ENCODE measurements around the gene TNFAIP8L1.

TNFAIP8L1 gene

GRCh38 chr19:4682417-4683200, 43.3 kb downstream of the TNFAIP8L1 start:
- DNase-seq: no peak

GRCh38 chr19:4684312-4685095, 45.2 kb downstream of the TNFAIP8L1 start:
- no peak for DNase-seq

GRCh38 chr19:4686700-4687099, 47.4 kb downstream of the TNFAIP8L1 start:
- no peak for DNase-seq

GRCh38 chr19:4687396-4687795, 48.1 kb downstream of the TNFAIP8L1 start:
- no peak for DNase-seq

- DNase-seq: no peak
Measured at GRCh38 chr19:4688587-4688986, 49.3 kb downstream of the TNFAIP8L1 start.

- DNase-seq: no peak
Measured at GRCh38 chr19:4689403-4689802, 50.1 kb downstream of the TNFAIP8L1 start.

- DNase-seq: no peak
Measured at GRCh38 chr19:4690361-4690760, 51.0 kb downstream of the TNFAIP8L1 start.

- DNase-seq: no peak
Measured at GRCh38 chr19:4691373-4691772, 52.1 kb downstream of the TNFAIP8L1 start.

GRCh38 chr19:4692251-4693077, 53.1 kb downstream of the TNFAIP8L1 start:
- no peak for DNase-seq

- DNase-seq: no peak
Measured at GRCh38 chr19:4693078-4693350, 53.7 kb downstream of the TNFAIP8L1 start.

- DNase-seq: peak; percentile 86
Measured at GRCh38 chr19:4693471-4694121, 54.3 kb downstream of the TNFAIP8L1 start.

- peak; percentile 98 for DNase-seq
Measured at GRCh38 chr19:4694211-4694987, 55.1 kb downstream of the TNFAIP8L1 start.

GRCh38 chr19:4695224-4695731, 56.0 kb downstream of the TNFAIP8L1 start:
- no peak for DNase-seq

GRCh38 chr19:4697304-4697703, 58.0 kb downstream of the TNFAIP8L1 start:
- DNase-seq: no peak

- no peak for DNase-seq
Measured at GRCh38 chr19:4699826-4700692, 60.7 kb downstream of the TNFAIP8L1 start.

GRCh38 chr19:4700693-4700970, 61.3 kb downstream of the TNFAIP8L1 start:
- no peak for DNase-seq

GRCh38 chr19:4701557-4701956, 62.2 kb downstream of the TNFAIP8L1 start:
- no peak for DNase-seq

GRCh38 chr19:4702764-4703163, 63.4 kb downstream of the TNFAIP8L1 start:
- DNase-seq: no peak

- no peak for DNase-seq
Measured at GRCh38 chr19:4703671-4704316, 64.5 kb downstream of the TNFAIP8L1 start.

GRCh38 chr19:4704317-4704673, 65.0 kb downstream of the TNFAIP8L1 start:
- no peak for DNase-seq
